ENCODE measurements around the gene KRT4.

- no peak for TF ChIP-seq CTCF (IDR thresholded peaks at IDR 0.05)
- TF ChIP-seq POLR2A (IDR thresholded peaks at IDR 0.05; ENCODE audit: low read length), result no peak
- no peak for TF ChIP-seq CHD2 (IDR thresholded peaks at IDR 0.05; ENCODE audit: low read length, partially characterized antibody)
- no peak for TF ChIP-seq RAD21 (conservative IDR thresholded peaks at IDR 0.05 in 1 of 2, IDR thresholded peaks at IDR 0.05 in 1 of 2)
- no peak for TF ChIP-seq EHF (CRISPR knock-in tag; IDR thresholded peaks at IDR 0.05)
- TF ChIP-seq REST (IDR thresholded peaks at IDR 0.05), result no peak
- TF ChIP-seq PBX3 (IDR thresholded peaks at IDR 0.05), result no peak
- no peak for TF ChIP-seq MAX (IDR thresholded peaks at IDR 0.05)
Observed at GRCh38 chr12:52835271-52836041, 21.5 kb upstream of the KRT4 start.

Data from A549 (cell line).